HFF-Myc (cell line): ENCODE results near the gene ARRDC1.

Source experiments
- DNase-seq: peaks from one replicate; pipeline ENCODE4 v3.0.0-alpha.2; 2011; ENCODE audit warnings: low read depth; ENCODE audit errors: extremely low read depth
- H3K4me3 ChIP-seq: replicated peaks from 2 replicates; pipeline ENCODE4 v1.5.1; 2011; ENCODE audit warnings: low read depth, mild to moderate bottlenecking, control low read depth, low read length
- TF ChIP-seq, protein P1 (sequence below): IDR thresholded peaks from 2 replicates; pipeline ENCODE4 v1.5.1; 2012; ENCODE audit warnings: mild to moderate bottlenecking, low read depth, low read length, control low read depth; ENCODE audit errors: missing control alignments

ARRDC1 gene

DNA sequence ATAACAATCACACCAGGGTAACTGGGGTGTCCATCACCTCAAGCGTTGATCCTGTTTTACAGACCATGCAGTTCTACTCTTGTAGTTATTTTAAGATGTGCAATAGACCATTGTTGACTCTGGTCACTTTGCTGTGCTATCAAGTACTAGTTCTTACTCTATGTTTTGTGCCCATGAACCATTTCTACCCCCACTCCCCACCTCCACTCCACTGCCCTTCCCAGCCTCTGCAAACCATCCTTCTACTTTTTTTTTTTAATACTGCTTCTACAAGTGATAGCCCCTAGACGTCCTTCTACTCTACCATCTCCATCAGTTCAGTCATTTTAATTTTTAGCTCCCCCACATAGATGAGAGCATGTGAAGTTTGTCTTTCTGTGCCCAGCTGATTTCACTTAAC, 52.1 kb downstream of the ARRDC1 start:
- TF ChIP-seq, protein P1, sequence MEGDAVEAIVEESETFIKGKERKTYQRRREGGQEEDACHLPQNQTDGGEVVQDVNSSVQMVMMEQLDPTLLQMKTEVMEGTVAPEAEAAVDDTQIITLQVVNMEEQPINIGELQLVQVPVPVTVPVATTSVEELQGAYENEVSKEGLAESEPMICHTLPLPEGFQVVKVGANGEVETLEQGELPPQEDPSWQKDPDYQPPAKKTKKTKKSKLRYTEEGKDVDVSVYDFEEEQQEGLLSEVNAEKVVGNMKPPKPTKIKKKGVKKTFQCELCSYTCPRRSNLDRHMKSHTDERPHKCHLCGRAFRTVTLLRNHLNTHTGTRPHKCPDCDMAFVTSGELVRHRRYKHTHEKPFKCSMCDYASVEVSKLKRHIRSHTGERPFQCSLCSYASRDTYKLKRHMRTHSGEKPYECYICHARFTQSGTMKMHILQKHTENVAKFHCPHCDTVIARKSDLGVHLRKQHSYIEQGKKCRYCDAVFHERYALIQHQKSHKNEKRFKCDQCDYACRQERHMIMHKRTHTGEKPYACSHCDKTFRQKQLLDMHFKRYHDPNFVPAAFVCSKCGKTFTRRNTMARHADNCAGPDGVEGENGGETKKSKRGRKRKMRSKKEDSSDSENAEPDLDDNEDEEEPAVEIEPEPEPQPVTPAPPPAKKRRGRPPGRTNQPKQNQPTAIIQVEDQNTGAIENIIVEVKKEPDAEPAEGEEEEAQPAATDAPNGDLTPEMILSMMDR: no peak
- H3K4me3 ChIP-seq: no peak overlapping the region

GRCh38 chr9:137658781-137659180, 53.3 kb downstream of the ARRDC1 start:
- TF ChIP-seq, protein P1: no peak
- no peak overlapping the region for H3K4me3 ChIP-seq
- no peak for DNase-seq

More for the DNA sequence above, 52.1 kb downstream of the ARRDC1 start:
- no peak for DNase-seq

GRCh38 chr9:137660144-137660543, 54.7 kb downstream of the ARRDC1 start:
- DNase-seq: no peak
- TF ChIP-seq, protein P1: no peak
- H3K4me3 ChIP-seq: no peak overlapping the region

- no peak overlapping the region for H3K4me3 ChIP-seq
- TF ChIP-seq, protein P1: no peak
- no peak for DNase-seq
Observed at GRCh38 chr9:137663584-137663983, 58.1 kb downstream of the ARRDC1 start.

- DNase-seq: no peak
- no peak overlapping the region for H3K4me3 ChIP-seq
- TF ChIP-seq, protein P1: no peak
Observed at GRCh38 chr9:137664676-137665075, 59.2 kb downstream of the ARRDC1 start.
